Transverse colon (tissue), 4 donors: ENCODE data around the gene DUSP2. TPM values are rescaled to one million over a fixed set of nuclear protein-coding genes. Genes with fewer than 3 reads are reported as not detected.

Experiments
- DNase-seq: peaks from one replicate; pipeline ENCODE4 v3.0.0-alpha.2; 2019
- H3K27ac ChIP-seq, 4 donors: fragments of 200-600 bp; sonication (generic); 2 replicates each; pipeline ENCODE4 v1.5.1; 2016 to 2018; ENCODE audit warnings: inconsistent platforms in 4 of 4
- H3K27me3 ChIP-seq: fragments of 200-600 bp; sonication (generic); 2 replicates; pipeline ENCODE4 v1.5.1; 2017; ENCODE audit warnings: inconsistent platforms
- H3K36me3 ChIP-seq, 4 donors: fragments of 200-600 bp; sonication (generic); 2 replicates each; pipeline ENCODE4 v1.5.1; 2017 to 2019; ENCODE audit warnings: inconsistent platforms in 4 of 4
- H3K4me1 ChIP-seq, 4 donors: fragments of 200-600 bp; sonication (generic); 2 replicates each; pipeline ENCODE4 v1.5.1; 2017 to 2020; ENCODE audit warnings: inconsistent platforms in 4 of 4
- H3K4me3 ChIP-seq, 4 donors: fragments of 200-600 bp; sonication (generic); 1 replicate in 1 of 4; 2 replicates in 3 of 4; pipeline versions ENCODE4 v1.5.1 to v1.6.1; 2017 to 2019; ENCODE audit warnings: inconsistent platforms in 4 of 4
- H3K9me3 ChIP-seq, 2 donors: fragments of 200-600 bp; sonication (generic); 2 replicates each; pipeline ENCODE4 v1.5.1; 2017 to 2019; ENCODE audit warnings: inconsistent platforms in 2 of 2
- CTCF ChIP-seq, 5 experiments: fragments of 200-600 bp in 3 of 5; fragments of 450-650 bp in 2 of 5; sonication (generic) in 3 of 5; IDR thresholded peaks; 1 replicate in 2 of 5; 2 replicates in 3 of 5; pipeline ENCODE4 v1.5.1; 2016 to 2017; ENCODE audit warnings: antibody characterized with exemption in 5 of 5, inconsistent platforms in 3 of 5, mild to moderate bottlenecking in 2 of 5, moderate library complexity in 1 of 5
- EP300 ChIP-seq: sonication (generic); formaldehyde crosslinking; IDR thresholded peaks from one replicate; pipeline ENCODE4 v1.6.1; 2017; ENCODE audit warnings: antibody characterized with exemption, low read depth
- POLR2A ChIP-seq: fragments of 450-650 bp; IDR thresholded peaks from one replicate; pipeline ENCODE4 v1.6.1; 2016; ENCODE audit warnings: antibody characterized with exemption, mild to moderate bottlenecking, moderate library complexity
- POLR2AphosphoS5 ChIP-seq, 3 donors: sonication (generic); formaldehyde crosslinking; IDR thresholded peaks; one replicate each; pipeline ENCODE4 v1.6.1; 2016; ENCODE audit warnings: antibody characterized with exemption in 3 of 3
- WGBS, 2 donors: methylation state at CpG; one replicate each; pipeline ENCODE4 v1.1.5; 2018; ENCODE audit warnings: low coverage in 1 of 2; 5-methylcytosine and 5-hydroxymethylcytosine counted together
- in situ Hi-C, 4 donors: fragments of 200-750 bp; cut with MboI; loops; one replicate each; pipeline versions ENCODE4 v1.15.0 to v1.15.1; 2017; ENCODE audit warnings: low sequenced_read_pairs in 3 of 4, low pct_ligation_motif_present in 1 of 4, low pct_unique_long_range_greater_than_20kb in 1 of 4
- intact Hi-C: fragments of 100-400 bp; cut with DNase I; formaldehyde crosslinking; loops from one replicate; pipeline ENCODE4 v1.15.1; 2023; ENCODE audit warnings: low total_unique reads
- total RNA-seq, 4 donors: library from RNA; depleted of rRNA; stranded (reverse); fragments of >200 nt; gene quantifications; one replicate each; pipeline ENCODE4 v1.1.0, GENCODE V29; 2016

Gene DUSP2
- total RNA-seq, 4 donors from 2014 or later, result 1.6 to 25.1 (median 9.1) TPM; not detected in 1

GRCh38 chr2:96099861-96100798, 45.1 kb downstream of the DUSP2 start:
- Histone ChIP-seq H3K27me3 (no peaks in the 10 kb centered on the region), H3K27ac (no peak overlapping the region), H3K4me3 (no peak overlapping the region), H3K9me3 (peaks cover 0 to 2% of the 10 kb centered on the region in 2 donors), H3K36me3 (no peaks in the 10 kb centered on the region), H3K4me1 (no peaks in the 10 kb centered on the region)
- in situ Hi-C loops (loop anchor here in 3 of 4 donors (25.0 kb wide), 1 partner anchor 88 kb away; no protein-coding TSS in a partner anchor), intact Hi-C loops (no loop called here)
- 76 to 84% methylated on average over 4 to 11 of the region's 12 CpGs for WGBS, 2 donors
- TF ChIP-seq POLR2A, result no peak
- no peak for TF ChIP-seq EP300
- TF ChIP-seq CTCF (IDR thresholded peaks at IDR 0.05), result no peak
- TF ChIP-seq POLR2AphosphoS5 (IDR thresholded peaks at IDR 0.05), result no peak
- peak; percentile 3 for DNase-seq

- in situ Hi-C loops (no loop called here), intact Hi-C loops (no loop called here)
- Histone ChIP-seq H3K27ac (no peak overlapping the region), H3K4me1 (no peaks in the 10 kb centered on the region), H3K4me3 (no peak overlapping the region), H3K27me3 (no peaks in the 10 kb centered on the region), H3K36me3 (no peaks in the 10 kb centered on the region), H3K9me3 (no peaks in the 10 kb centered on the region)
- DNase-seq, result peak; percentile 4
- 75% methylated on average over 11 of the region's 11 CpGs; no CpG with 5 or more reads in 1 of the 2 donors for WGBS, 2 donors
- TF ChIP-seq POLR2A (no peak), EP300 (no peak), CTCF (IDR thresholded peaks at IDR 0.05) (no peak), POLR2AphosphoS5 (IDR thresholded peaks at IDR 0.05) (no peak)
Observed at GRCh38 chr2:96098900-96099590, 46.2 kb downstream of the DUSP2 start.

GRCh38 chr2:96097951-96098823, 47.1 kb downstream of the DUSP2 start:
- Histone ChIP-seq H3K9me3 (no peaks in the 10 kb centered on the region), H3K27ac (peak overlapping the region in 1 of 4 donors; percentile 37), H3K4me3 (no peak overlapping the region), H3K27me3 (no peaks in the 10 kb centered on the region), H3K36me3 (no peaks in the 10 kb centered on the region), H3K4me1 (no peaks in the 10 kb centered on the region)
- TF ChIP-seq CTCF (IDR thresholded peaks at IDR 0.05), result no peak
- no peak for TF ChIP-seq POLR2AphosphoS5 (IDR thresholded peaks at IDR 0.05)
- no peak for TF ChIP-seq POLR2A
- no peak for TF ChIP-seq EP300
- intact Hi-C loops (no loop called here), in situ Hi-C loops (no loop called here)
- WGBS, 2 donors, result 66 to 83% methylated on average over 1 to 6 of the region's 7 CpGs
- DNase-seq, result no peak
